ENCODE results near the gene PSMD13. TPM values are rescaled to one million over a fixed set of nuclear protein-coding genes. Genes with fewer than 3 reads are reported as not detected.

PSMD13 gene
- polyA plus RNA-seq, 1 experiment = 187 TPM

GRCh38 chr11:212150-213100 is 24.4 kb upstream of the PSMD13 start:
- Histone ChIP-seq H3K4me3 (ENCODE audit: low read depth, low read length) (no peak overlapping the region), H3K36me3 (ENCODE audit: control insufficient read depth, insufficient read depth, low read length) (peaks cover 52% of the 10 kb centered on the region), H3K27me3 (ENCODE audit: control insufficient read depth, insufficient read depth, low read length) (no peaks in the 10 kb centered on the region)
- no peak for DNase-seq (ENCODE audit: low read depth)
- ChIA-PET POLR2A (no interaction called here), CTCF (interaction anchor here (0.9 to 1.3 kb wide), 2 partner anchors 15 to 38 kb away, joined by 3 read pairs; no protein-coding TSS in a partner anchor)
- no peak for TF ChIP-seq CTCF (IDR thresholded peaks at IDR 0.05; ENCODE audit: insufficient read depth, low read depth, low read length)

DNA sequence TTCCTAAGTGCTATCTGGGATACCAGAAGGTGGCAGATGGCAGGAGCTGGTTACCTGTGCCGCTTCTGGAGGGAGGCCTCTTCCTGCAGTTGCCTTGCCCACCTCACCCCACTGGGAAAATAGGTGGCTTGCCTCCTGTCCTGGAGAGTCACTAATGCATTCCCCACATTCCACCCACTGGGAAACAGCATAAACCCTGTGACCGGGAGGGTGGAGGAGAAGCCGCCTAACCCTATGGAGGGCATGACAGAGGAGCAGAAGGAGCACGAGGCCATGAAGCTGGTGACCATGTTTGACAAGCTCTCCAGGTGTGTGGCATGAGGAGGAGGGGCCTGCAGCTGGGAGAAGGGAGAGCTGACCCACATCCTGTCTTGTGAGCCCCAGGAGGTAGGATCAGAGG is 23.7 kb upstream of the PSMD13 start:
- Histone ChIP-seq H3K4me3 (ENCODE audit: low read depth, low read length) (no peak overlapping the region), H3K27me3 (ENCODE audit: control insufficient read depth, insufficient read depth, low read length) (no peaks in the 10 kb centered on the region), H3K36me3 (ENCODE audit: control insufficient read depth, insufficient read depth, low read length) (peaks cover 52% of the 10 kb centered on the region)
- ChIA-PET POLR2A (no interaction called here), CTCF (interaction anchor here (0.9 kb wide), 1 partner anchor 37 kb away, joined by 3 read pairs; no protein-coding TSS in a partner anchor)
- DNase-seq (ENCODE audit: low read depth) = no peak
- TF ChIP-seq CTCF (IDR thresholded peaks at IDR 0.05; ENCODE audit: insufficient read depth, low read depth, low read length) = no peak

DNA sequence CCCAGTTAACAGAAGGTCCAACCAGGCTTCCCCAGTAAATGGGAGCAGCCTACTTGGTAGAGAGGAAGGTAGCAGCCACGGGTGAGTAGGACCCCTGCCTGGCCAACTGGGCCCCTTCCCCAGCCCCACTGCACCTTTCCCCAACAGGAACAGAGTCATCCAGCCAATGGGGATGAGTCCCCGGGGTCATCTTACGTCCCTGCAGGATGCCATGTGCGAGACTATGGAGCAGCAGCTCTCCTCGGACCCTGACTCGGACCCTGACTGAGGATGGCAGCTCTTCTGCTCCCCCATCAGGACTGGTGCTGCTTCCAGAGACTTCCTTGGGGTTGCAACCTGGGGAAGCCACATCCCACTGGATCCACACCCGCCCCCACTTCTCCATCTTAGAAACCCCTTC is 22.7 kb upstream of the PSMD13 start:
- ChIA-PET POLR2A (no interaction called here), CTCF (interaction anchor here (0.7 kb wide), 1 partner anchor 21 kb away, joined by 3 read pairs; no protein-coding TSS in a partner anchor)
- no peak for TF ChIP-seq CTCF (IDR thresholded peaks at IDR 0.05; ENCODE audit: insufficient read depth, low read depth, low read length)
- H3K27me3 ChIP-seq (ENCODE audit: control insufficient read depth, insufficient read depth, low read length) = no peaks in the 10 kb centered on the region
- no peak overlapping the region for H3K4me3 ChIP-seq (ENCODE audit: low read depth, low read length)
- peaks cover 54% of the 10 kb centered on the region for H3K36me3 ChIP-seq (ENCODE audit: control insufficient read depth, insufficient read depth, low read length)
- DNase-seq (ENCODE audit: low read depth) = no peak

DNA sequence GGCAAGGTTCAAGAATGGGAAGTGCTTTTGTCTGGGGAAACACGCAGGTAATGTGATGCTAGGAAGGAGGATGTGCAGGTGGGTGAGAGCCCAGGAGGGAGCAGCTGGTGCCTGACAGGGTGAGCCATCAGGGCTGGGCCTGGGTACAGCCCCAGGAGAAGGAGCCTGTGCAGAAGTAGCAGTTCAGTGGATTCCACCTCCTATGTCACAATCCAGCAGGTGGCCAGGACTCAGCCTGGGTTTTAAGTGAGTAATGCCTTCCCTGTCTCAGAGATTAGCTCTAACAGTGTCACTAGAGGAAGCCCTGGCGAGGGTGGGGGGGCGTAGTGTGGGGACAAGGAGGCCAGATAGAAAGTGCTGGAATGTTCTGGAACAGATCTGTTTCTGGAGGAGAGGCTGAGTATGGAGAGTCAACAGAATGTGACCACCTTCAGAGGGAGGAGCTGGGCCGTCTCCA is 21.2 kb upstream of the PSMD13 start:
- no peak overlapping the region for H3K4me3 ChIP-seq (ENCODE audit: low read depth, low read length)
- TF ChIP-seq CTCF (IDR thresholded peaks at IDR 0.05; ENCODE audit: insufficient read depth, low read depth, low read length) = no peak
- POLR2A ChIA-PET = no interaction called here
- H3K36me3 ChIP-seq (ENCODE audit: control insufficient read depth, insufficient read depth, low read length) = peaks cover 46% of the 10 kb centered on the region
- DNase-seq (ENCODE audit: low read depth) = no peak
- CTCF ChIA-PET = interaction anchor here (1.1 to 1.2 kb wide), 2 partner anchors 20 to 149 kb away, joined by 3 read pairs; no protein-coding TSS in a partner anchor
- no peaks in the 10 kb centered on the region for H3K27me3 ChIP-seq (ENCODE audit: control insufficient read depth, insufficient read depth, low read length)
